GM19324 (cell line): Measurements from ENCODE around the gene LMO4.
A peak's percentile ranks its signal among the peaks of the same experiment; 100 is the strongest.

Experiments used
- ATAC-seq: cut with Tn5 transposase; IDR thresholded peaks from one replicate; pipeline ENCODE4 v1.9.1; 2021; ENCODE audit warnings: mild to moderate bottlenecking, moderate library complexity; ENCODE audit not compliant: unreplicated experiment, low FRiP score

The LMO4 gene

GRCh38 chr1:87327376-87328271 lies 1.1 kb upstream of the LMO4 start:
- ATAC-seq = no peak

- ATAC-seq = no peak
These were observed 408 bp downstream of the LMO4 start for GRCh38 chr1:87329051-87329525.

- ATAC-seq = no peak
These were observed 911 bp downstream of the LMO4 start for GRCh38 chr1:87329526-87330056.

- no peak for ATAC-seq
These were observed 1.6 kb downstream of the LMO4 start for GRCh38 chr1:87330057-87330884.

- no peak for ATAC-seq
These were observed 2.2 kb downstream of the LMO4 start for GRCh38 chr1:87330885-87331364.

GRCh38 chr1:87331365-87332241 lies 2.9 kb downstream of the LMO4 start:
- ATAC-seq = no peak

- no peak for ATAC-seq
These were observed 5.1 kb downstream of the LMO4 start for GRCh38 chr1:87333692-87334347.

- ATAC-seq = no peak
These were observed 5.9 kb downstream of the LMO4 start for GRCh38 chr1:87334351-87335174.

GRCh38 chr1:87335175-87335884 lies 6.7 kb downstream of the LMO4 start:
- peak; percentile 63 for ATAC-seq

GRCh38 chr1:87336623-87337067 lies 8.0 kb downstream of the LMO4 start:
- ATAC-seq = no peak

- ATAC-seq = no peak
These were observed 8.9 kb downstream of the LMO4 start for GRCh38 chr1:87337606-87338005.

- no peak for ATAC-seq
These were observed 9.9 kb downstream of the LMO4 start for GRCh38 chr1:87338566-87338965.

GRCh38 chr1:87344231-87344630 lies 15.6 kb downstream of the LMO4 start:
- no peak for ATAC-seq

GRCh38 chr1:87346130-87346814 lies 17.6 kb downstream of the LMO4 start:
- no peak for ATAC-seq

GRCh38 chr1:87348341-87349019 lies 19.8 kb downstream of the LMO4 start:
- no peak for ATAC-seq

GRCh38 chr1:87349036-87349435 lies 20.4 kb downstream of the LMO4 start:
- ATAC-seq = no peak

- ATAC-seq = no peak
These were observed 27.2 kb downstream of the LMO4 start for GRCh38 chr1:87355894-87356293.
